ENCODE data around the gene PAPOLA.

The PAPOLA gene

DNA sequence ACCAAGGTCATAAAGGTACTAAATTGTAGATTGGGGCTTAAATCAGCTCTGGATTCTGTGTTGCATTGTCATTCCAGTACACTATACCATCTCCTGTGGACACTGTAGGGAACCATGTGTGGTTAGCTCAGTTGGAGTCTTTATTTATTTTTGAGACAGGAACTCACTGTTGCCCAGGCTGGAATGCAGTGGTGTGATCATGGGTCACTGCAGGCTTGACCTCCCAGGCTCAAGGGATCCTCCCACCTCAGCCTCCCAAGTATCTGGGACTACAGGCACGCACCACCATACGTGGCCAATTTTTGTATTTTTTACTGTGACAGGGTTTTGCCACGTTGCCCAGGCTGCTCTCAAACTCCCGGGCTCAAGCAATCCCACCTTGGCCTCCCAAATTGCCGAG is 6.7 kb downstream of the PAPOLA start:
- H3K9me3 ChIP-seq (ENCODE audit: insufficient read depth, low read depth, low read length): no peaks in the 10 kb centered on the region
- H3F3A ChIP-seq (ENCODE audit: low read depth): no peaks in the 10 kb centered on the region
- TF ChIP-seq EZH2phosphoT487 (IDR thresholded peaks at IDR 0.05; ENCODE audit: borderline replicate concordance): no peak
- TF ChIP-seq, protein P1, sequence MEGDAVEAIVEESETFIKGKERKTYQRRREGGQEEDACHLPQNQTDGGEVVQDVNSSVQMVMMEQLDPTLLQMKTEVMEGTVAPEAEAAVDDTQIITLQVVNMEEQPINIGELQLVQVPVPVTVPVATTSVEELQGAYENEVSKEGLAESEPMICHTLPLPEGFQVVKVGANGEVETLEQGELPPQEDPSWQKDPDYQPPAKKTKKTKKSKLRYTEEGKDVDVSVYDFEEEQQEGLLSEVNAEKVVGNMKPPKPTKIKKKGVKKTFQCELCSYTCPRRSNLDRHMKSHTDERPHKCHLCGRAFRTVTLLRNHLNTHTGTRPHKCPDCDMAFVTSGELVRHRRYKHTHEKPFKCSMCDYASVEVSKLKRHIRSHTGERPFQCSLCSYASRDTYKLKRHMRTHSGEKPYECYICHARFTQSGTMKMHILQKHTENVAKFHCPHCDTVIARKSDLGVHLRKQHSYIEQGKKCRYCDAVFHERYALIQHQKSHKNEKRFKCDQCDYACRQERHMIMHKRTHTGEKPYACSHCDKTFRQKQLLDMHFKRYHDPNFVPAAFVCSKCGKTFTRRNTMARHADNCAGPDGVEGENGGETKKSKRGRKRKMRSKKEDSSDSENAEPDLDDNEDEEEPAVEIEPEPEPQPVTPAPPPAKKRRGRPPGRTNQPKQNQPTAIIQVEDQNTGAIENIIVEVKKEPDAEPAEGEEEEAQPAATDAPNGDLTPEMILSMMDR (conservative IDR thresholded peaks at IDR 0.05; ENCODE audit: low read length): no peak
- peaks cover 51% of the 10 kb centered on the region for H3K4me1 ChIP-seq (ENCODE audit: insufficient read depth, low read length, poor library complexity, severe bottlenecking)
- no peaks in the 10 kb centered on the region for H3K27me3 ChIP-seq (ENCODE audit: insufficient read depth, low read length, poor library complexity, severe bottlenecking)
- no peak overlapping the region for H3K9ac ChIP-seq (ENCODE audit: low read depth, low read length, poor library complexity, severe bottlenecking)
- peak overlapping the region; percentile 38 for H3K4me3 ChIP-seq (ENCODE audit: low read length, poor library complexity, severe bottlenecking)
- peaks cover 99% of the 10 kb centered on the region for H3K79me2 ChIP-seq (ENCODE audit: insufficient read depth, low read length)
- no peak overlapping the region for H2AFZ ChIP-seq (ENCODE audit: low read length)
- H3K36me3 ChIP-seq (ENCODE audit: insufficient read depth, low read length): no peaks in the 10 kb centered on the region
- peak overlapping the region; percentile 96 for H3K4me2 ChIP-seq (ENCODE audit: low read depth, low read length, poor library complexity, severe bottlenecking)
- H4K20me1 ChIP-seq (ENCODE audit: insufficient read depth, low read length, poor library complexity, severe bottlenecking): peaks cover 98% of the 10 kb centered on the region
- H3K9me2 ChIP-seq (replicated peaks; ENCODE audit: low read depth, low read length): no peaks in the 10 kb centered on the region

- Histone ChIP-seq H4K20me1 (ENCODE audit: insufficient read depth, low read length, poor library complexity, severe bottlenecking) (peaks cover 98% of the 10 kb centered on the region), H3K4me2 (ENCODE audit: low read depth, low read length, poor library complexity, severe bottlenecking) (peak overlapping the region; percentile 96), H3K79me2 (ENCODE audit: insufficient read depth, low read length) (peaks cover 99% of the 10 kb centered on the region), H2AFZ (ENCODE audit: low read length) (no peak overlapping the region), H3K4me1 (ENCODE audit: insufficient read depth, low read length, poor library complexity, severe bottlenecking) (peaks cover 47% of the 10 kb centered on the region), H3K9me2 (replicated peaks; ENCODE audit: low read depth, low read length) (no peaks in the 10 kb centered on the region), H3K27me3 (ENCODE audit: insufficient read depth, low read length, poor library complexity, severe bottlenecking) (no peaks in the 10 kb centered on the region), H3K4me3 (ENCODE audit: low read length, poor library complexity, severe bottlenecking) (peak overlapping the region; percentile 6), H3F3A (ENCODE audit: low read depth) (no peaks in the 10 kb centered on the region), H3K36me3 (ENCODE audit: insufficient read depth, low read length) (no peaks in the 10 kb centered on the region), H3K9ac (ENCODE audit: low read depth, low read length, poor library complexity, severe bottlenecking) (no peak overlapping the region), H3K9me3 (ENCODE audit: insufficient read depth, low read depth, low read length) (no peaks in the 10 kb centered on the region)
- no peak for TF ChIP-seq EZH2phosphoT487 (IDR thresholded peaks at IDR 0.05; ENCODE audit: borderline replicate concordance)
- TF ChIP-seq, protein P1 (conservative IDR thresholded peaks at IDR 0.05; ENCODE audit: low read length): no peak
Observed at GRCh38 chr14:96509457-96510090, 7.4 kb downstream of the PAPOLA start.

DNA sequence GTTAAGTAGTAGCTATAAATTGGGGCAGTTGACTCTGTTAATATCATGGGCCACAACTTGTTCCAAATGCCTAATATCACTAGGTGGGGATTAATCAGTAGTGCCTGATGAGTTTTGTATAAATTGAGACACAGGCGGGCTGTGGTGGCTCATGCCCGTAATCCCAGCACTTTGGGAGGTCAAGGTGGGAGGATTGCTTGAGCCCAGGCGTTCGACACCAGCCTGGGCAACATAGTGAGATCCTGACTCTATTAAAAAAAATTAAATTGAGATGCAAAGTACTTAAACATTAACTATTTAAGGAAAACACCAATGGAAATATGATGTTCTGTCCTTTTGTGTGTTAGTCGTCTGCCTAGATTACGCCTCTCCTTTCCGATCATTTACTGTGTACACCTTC is 9.0 kb downstream of the PAPOLA start:
- Histone ChIP-seq H3K36me3 (ENCODE audit: insufficient read depth, low read length) (no peaks in the 10 kb centered on the region), H3K9ac (ENCODE audit: low read depth, low read length, poor library complexity, severe bottlenecking) (no peak overlapping the region), H3K27me3 (ENCODE audit: insufficient read depth, low read length, poor library complexity, severe bottlenecking) (no peaks in the 10 kb centered on the region), H3K4me2 (ENCODE audit: low read depth, low read length, poor library complexity, severe bottlenecking) (peak overlapping the region; percentile 96), H3K4me1 (ENCODE audit: insufficient read depth, low read length, poor library complexity, severe bottlenecking) (peaks cover 39% of the 10 kb centered on the region), H4K20me1 (ENCODE audit: insufficient read depth, low read length, poor library complexity, severe bottlenecking) (peaks cover 98% of the 10 kb centered on the region), H2AFZ (ENCODE audit: low read length) (no peak overlapping the region), H3K4me3 (ENCODE audit: low read length, poor library complexity, severe bottlenecking) (no peak overlapping the region), H3K9me3 (ENCODE audit: insufficient read depth, low read depth, low read length) (no peaks in the 10 kb centered on the region), H3F3A (ENCODE audit: low read depth) (no peaks in the 10 kb centered on the region), H3K9me2 (replicated peaks; ENCODE audit: low read depth, low read length) (no peaks in the 10 kb centered on the region), H3K79me2 (ENCODE audit: insufficient read depth, low read length) (peaks cover 99% of the 10 kb centered on the region)
- no peak for TF ChIP-seq EZH2phosphoT487 (IDR thresholded peaks at IDR 0.05; ENCODE audit: borderline replicate concordance)
- TF ChIP-seq, protein P1 (conservative IDR thresholded peaks at IDR 0.05; ENCODE audit: low read length): no peak
